Prostate gland (tissue), 2 donors: ENCODE results near the gene EEA1. TPM values are rescaled to one million over a fixed set of nuclear protein-coding genes. Genes with fewer than 3 reads are reported as not detected.

Experiments
- DNase-seq: peaks from one replicate; pipeline ENCODE4 v3.0.0-alpha.2; 2019; ENCODE audit warnings: low spot score
- H3K27ac ChIP-seq, 2 donors: fragments of 200-600 bp; sonication (generic); 2 replicates each; pipeline ENCODE4 v1.5.1; 2017 to 2019
- H3K27me3 ChIP-seq: fragments of 200-600 bp; sonication (generic); replicated peaks from 2 replicates; pipeline ENCODE4 v1.5.1; 2019; ENCODE audit not compliant: insufficient read depth
- H3K36me3 ChIP-seq, 2 donors: fragments of 200-600 bp; sonication (generic); 1 replicate in 1 of 2; 2 replicates in 1 of 2; pipeline versions ENCODE4 v1.5.1 to v1.8.1; 2017 to 2019
- H3K4me1 ChIP-seq: fragments of 200-600 bp; sonication (generic); replicated peaks from 2 replicates; pipeline ENCODE4 v1.5.1; 2019
- H3K4me3 ChIP-seq, 2 donors: fragments of 200-600 bp; sonication (generic); 2 replicates each; pipeline ENCODE4 v1.5.1; 2017 to 2019
- H3K9me3 ChIP-seq: fragments of 200-600 bp; sonication (generic); 2 replicates; pipeline ENCODE4 v1.5.1; 2017
- CTCF ChIP-seq, 4 experiments: fragments of 200-600 bp in 2 of 4; fragments of 450-650 bp in 2 of 4; sonication (generic) in 2 of 4; IDR thresholded peaks; 1 replicate in 3 of 4; 2 replicates in 1 of 4; pipeline ENCODE4 v1.5.1; 2016 to 2019; ENCODE audit warnings: antibody characterized with exemption in 4 of 4, mild to moderate bottlenecking in 2 of 4, moderate library complexity in 2 of 4
- POLR2A ChIP-seq: fragments of 450-650 bp; IDR thresholded peaks from one replicate; pipeline ENCODE4 v1.6.1; 2016; ENCODE audit warnings: antibody characterized with exemption, mild to moderate bottlenecking
- POLR2AphosphoS5 ChIP-seq: sonication (generic); formaldehyde crosslinking; IDR thresholded peaks from one replicate; pipeline ENCODE4 v1.6.1; 2017; ENCODE audit warnings: antibody characterized with exemption
- WGBS: methylation state at CpG from one replicate; pipeline ENCODE4 v1.1.5; 2018; 5-methylcytosine and 5-hydroxymethylcytosine counted together
- intact Hi-C: fragments of 100-400 bp; cut with DNase I; formaldehyde crosslinking; loops from one replicate; pipeline ENCODE4 v1.14.2; 2022
- total RNA-seq, 2 donors: library from RNA; depleted of rRNA; stranded (reverse); fragments of >200 nt; gene quantifications; one replicate each; pipeline ENCODE4 v1.1.0, GENCODE V29; 2016

EEA1 gene
- total RNA-seq, 2 donors from 2014 or later, result 18.6 to 22.6 TPM

DNA sequence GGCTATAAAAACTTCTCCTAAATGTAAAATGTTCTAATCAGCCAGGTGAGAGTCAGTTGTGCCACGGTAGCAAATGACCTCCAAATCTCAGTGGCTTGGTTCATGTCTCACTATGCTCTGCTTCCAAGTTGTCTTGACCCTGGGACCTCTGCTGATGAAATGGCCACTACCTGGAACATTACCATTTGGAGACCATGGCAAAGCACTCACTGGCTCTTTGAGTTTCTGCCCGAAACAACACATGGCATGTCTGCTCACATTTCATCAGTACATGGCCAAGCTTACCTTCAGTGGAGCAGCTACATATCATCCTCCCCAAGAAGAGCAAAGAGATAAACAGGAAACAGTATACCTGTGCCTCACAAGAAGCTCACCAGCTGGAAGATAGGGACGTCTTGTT, 186.1 kb downstream of the EEA1 start:
- DNase-seq, result no peak
- Histone ChIP-seq H3K9me3 (no peaks in the 10 kb centered on the region), H3K27me3 (no peaks in the 10 kb centered on the region), H3K4me3 (no peak overlapping the region), H3K36me3 (no peaks in the 10 kb centered on the region), H3K27ac (no peak overlapping the region), H3K4me1 (no peaks in the 10 kb centered on the region)
- no peak for TF ChIP-seq POLR2A
- TF ChIP-seq POLR2AphosphoS5, result no peak
- intact Hi-C loops, result no loop called here
- 83% methylated on average over 3 of the region's 3 CpGs for WGBS

DNA sequence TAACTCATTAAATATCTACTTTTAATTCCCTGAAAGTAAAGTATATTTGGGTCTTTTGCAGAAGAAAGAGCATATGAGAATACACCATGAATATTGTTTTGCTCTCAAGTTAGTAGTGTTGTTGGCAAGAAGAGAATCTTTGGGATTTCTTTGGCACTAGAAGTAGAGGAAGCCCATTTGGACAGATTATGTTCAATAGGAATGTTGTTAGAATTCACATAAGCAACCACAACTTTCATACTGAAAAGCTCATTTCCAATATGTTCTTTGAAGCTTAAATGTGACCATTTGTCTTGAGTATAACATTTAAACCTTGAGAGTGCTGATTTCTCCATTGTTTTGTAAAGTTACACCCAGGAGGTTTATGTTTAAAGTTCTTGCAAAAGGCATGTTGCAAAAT, 188.7 kb downstream of the EEA1 start:
- TF ChIP-seq POLR2AphosphoS5 (no peak), POLR2A (no peak), CTCF (IDR thresholded peaks at IDR 0.05) (no peak)
- Histone ChIP-seq H3K4me3 (no peak overlapping the region), H3K4me1 (no peaks in the 10 kb centered on the region), H3K27me3 (no peaks in the 10 kb centered on the region), H3K36me3 (no peaks in the 10 kb centered on the region), H3K27ac (no peak overlapping the region), H3K9me3 (no peaks in the 10 kb centered on the region)
- no peak for DNase-seq
- intact Hi-C loops, result no loop called here

DNA sequence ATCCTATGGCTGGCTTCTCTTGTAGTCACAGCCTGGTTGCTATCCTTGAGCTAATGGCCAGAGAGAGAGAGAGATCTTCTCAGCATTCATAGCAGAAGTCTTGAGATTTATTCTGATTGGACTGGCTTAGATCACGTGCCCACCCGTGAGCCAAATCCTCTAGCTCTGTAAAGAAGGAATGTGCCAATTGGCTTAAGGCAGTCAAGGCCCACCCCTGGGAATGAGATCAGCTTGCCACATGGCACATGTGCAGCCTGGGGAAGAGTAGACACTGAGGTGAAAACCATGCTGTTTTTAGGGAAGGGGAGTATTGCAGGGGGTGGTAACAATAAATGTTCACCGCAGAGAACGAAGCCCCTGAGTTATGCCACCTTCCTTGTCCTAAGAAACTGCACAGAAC, 190.0 kb downstream of the EEA1 start:
- intact Hi-C loops, result no loop called here
- Histone ChIP-seq H3K4me1 (no peaks in the 10 kb centered on the region), H3K4me3 (no peak overlapping the region), H3K27me3 (no peaks in the 10 kb centered on the region), H3K9me3 (no peaks in the 10 kb centered on the region), H3K27ac (no peak overlapping the region), H3K36me3 (no peaks in the 10 kb centered on the region)
- 77% methylated on average over 4 of the region's 4 CpGs for WGBS
- TF ChIP-seq POLR2AphosphoS5 (no peak), CTCF (IDR thresholded peaks at IDR 0.05) (no peak), POLR2A (no peak)
- DNase-seq, result no peak

DNA sequence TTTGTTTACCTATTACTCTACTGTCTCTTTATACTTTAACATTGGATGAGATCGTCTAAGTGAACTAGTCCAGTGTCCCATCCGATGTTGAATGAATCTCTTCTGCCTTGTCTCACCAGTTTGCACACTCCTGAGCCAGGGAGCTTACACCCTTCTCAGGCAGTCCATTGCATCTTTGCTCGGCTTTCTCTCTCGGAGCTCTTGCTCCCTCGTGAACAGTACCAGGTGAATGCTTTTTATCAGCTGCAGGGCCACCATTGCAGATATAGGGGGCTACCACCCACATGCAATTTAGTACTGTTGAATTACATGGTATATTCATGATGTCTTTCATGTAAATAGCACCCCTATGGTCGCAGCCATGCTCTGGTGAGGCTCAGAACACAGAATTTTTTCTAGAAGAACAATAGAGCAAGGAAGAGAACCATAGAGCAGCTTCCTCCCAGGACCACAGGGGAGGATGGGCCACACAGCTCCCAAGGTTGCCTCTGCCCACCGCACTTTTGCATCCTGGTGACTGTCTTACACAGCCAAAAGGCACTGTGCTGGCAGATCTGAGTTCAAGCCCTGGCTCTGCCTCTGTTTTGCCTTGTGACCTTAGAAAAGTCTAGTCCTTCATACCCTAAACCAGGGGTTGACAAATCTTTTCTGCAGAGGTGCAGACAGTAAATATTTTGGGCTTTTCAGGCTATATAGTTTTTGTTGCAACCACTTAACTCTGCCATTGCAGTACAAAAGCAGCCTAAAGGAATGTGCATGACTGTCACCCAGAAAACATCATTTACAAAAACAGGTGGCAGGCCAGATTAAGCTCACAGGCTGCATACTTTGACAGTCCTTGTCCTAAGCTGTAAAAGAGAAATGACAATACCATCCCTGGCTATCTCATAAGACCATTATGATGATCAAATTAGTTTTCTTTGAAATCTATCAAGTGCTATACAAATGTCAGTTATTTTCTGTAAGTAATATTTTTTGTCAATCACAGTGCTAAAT, 190.9 kb downstream of the EEA1 start:
- H3K4me3 ChIP-seq, result no peak overlapping the region
- H3K4me1 ChIP-seq, result no peaks in the 10 kb centered on the region
- no peak overlapping the region for H3K27ac ChIP-seq
- WGBS, result 86% methylated on average over 7 of the region's 7 CpGs
- H3K27me3 ChIP-seq, result no peaks in the 10 kb centered on the region
- no peaks in the 10 kb centered on the region for H3K36me3 ChIP-seq
- intact Hi-C loops, result no loop called here
- no peak for DNase-seq
- no peak for TF ChIP-seq CTCF (IDR thresholded peaks at IDR 0.05)
- no peak for TF ChIP-seq POLR2AphosphoS5
- TF ChIP-seq POLR2A, result no peak
- H3K9me3 ChIP-seq, result no peaks in the 10 kb centered on the region

DNA sequence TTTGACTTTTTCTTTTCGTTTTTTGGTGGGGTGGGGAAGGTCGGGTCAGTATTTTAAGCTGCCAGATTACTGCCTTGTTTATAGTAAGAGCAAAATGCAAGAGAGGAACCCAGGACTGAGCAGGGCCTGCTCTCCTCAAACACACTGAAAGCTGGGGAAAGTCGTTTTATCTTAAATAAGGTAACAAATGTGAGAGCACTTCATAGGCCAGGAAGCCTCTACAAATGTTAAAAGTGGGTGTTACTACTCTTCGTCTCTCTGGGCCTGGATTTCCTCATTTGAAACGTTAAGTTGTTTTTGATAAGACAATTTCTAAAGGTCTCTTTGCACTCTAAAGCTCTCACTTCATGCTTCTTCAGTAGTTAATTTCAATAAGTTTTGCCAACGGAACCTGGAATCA, 192.5 kb downstream of the EEA1 start:
- intact Hi-C loops, result no loop called here

More for the DNA sequence above, 192.5 kb downstream of the EEA1 start:
- Histone ChIP-seq H3K36me3 (no peaks in the 10 kb centered on the region), H3K4me1 (no peaks in the 10 kb centered on the region), H3K4me3 (no peak overlapping the region), H3K9me3 (no peaks in the 10 kb centered on the region), H3K27me3 (no peaks in the 10 kb centered on the region), H3K27ac (no peak overlapping the region)
- DNase-seq, result no peak
- no peak for TF ChIP-seq CTCF (IDR thresholded peaks at IDR 0.05)
- TF ChIP-seq POLR2A, result no peak
- no peak for TF ChIP-seq POLR2AphosphoS5
- 50% methylated on average over 6 of the region's 6 CpGs for WGBS
